Body of pancreas (tissue), 4 donors: ENCODE results near the gene LRIG1.

Experiments used
- POLR2A ChIP-seq, 3 donors: fragments of 450-650 bp; IDR thresholded peaks; one replicate each; pipeline ENCODE4 v1.6.1; 2016; ENCODE audit warnings: antibody characterized with exemption in 3 of 3, mild to moderate bottlenecking in 2 of 3
- TF ChIP-seq, protein P1 (sequence below), 7 experiments: fragments of 450-650 bp in 4 of 7; fragments of 200-600 bp in 3 of 7; sonication (generic) in 3 of 7; IDR thresholded peaks; one replicate each; pipeline ENCODE4 v1.5.1; 2016 to 2019; ENCODE audit warnings: antibody characterized with exemption in 7 of 7

DNA sequence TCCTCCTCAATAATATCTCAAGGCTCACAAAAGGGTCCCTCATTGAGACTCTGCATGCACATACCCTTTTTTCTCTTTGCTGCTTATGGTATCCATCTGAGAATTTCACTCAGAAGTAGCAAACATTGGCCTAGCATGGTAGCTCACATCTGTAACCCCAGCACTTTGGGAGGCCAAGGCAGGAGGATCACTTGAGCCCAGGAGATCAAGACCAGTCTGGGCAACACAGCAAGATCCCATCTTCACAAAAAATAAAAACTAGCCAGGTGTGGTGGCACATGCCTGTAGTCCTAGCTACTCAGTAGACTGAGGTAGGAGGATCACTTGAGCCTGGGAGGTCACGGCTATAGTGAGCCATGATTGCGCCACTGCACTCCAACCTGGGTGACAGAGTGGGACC lies 11.7 kb downstream of the LRIG1 start:
- TF ChIP-seq, protein P1, sequence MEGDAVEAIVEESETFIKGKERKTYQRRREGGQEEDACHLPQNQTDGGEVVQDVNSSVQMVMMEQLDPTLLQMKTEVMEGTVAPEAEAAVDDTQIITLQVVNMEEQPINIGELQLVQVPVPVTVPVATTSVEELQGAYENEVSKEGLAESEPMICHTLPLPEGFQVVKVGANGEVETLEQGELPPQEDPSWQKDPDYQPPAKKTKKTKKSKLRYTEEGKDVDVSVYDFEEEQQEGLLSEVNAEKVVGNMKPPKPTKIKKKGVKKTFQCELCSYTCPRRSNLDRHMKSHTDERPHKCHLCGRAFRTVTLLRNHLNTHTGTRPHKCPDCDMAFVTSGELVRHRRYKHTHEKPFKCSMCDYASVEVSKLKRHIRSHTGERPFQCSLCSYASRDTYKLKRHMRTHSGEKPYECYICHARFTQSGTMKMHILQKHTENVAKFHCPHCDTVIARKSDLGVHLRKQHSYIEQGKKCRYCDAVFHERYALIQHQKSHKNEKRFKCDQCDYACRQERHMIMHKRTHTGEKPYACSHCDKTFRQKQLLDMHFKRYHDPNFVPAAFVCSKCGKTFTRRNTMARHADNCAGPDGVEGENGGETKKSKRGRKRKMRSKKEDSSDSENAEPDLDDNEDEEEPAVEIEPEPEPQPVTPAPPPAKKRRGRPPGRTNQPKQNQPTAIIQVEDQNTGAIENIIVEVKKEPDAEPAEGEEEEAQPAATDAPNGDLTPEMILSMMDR (IDR thresholded peaks at IDR 0.05), result no peak
- TF ChIP-seq POLR2A (IDR thresholded peaks at IDR 0.05), result no peak
